DOHH2 (cell line): ENCODE results near the gene FRS2.

Experiments
- H3F3A ChIP-seq: fragments of 200-600 bp; sonication (generic), shearing (Covaris generic); 2 replicates; pipeline ENCODE4 v1.6.0; 2016; ENCODE audit warnings: antibody characterized with exemption, mild to moderate bottlenecking; ENCODE audit not compliant: control insufficient read depth, insufficient read depth
- H3K27ac ChIP-seq: fragments of 200-600 bp; sonication (generic); 2 replicates; pipeline ENCODE4 v1.5.1; 2014; ENCODE audit warnings: low read depth, mild to moderate bottlenecking, low read length, moderate library complexity
- H3K27me3 ChIP-seq: fragments of 200-600 bp; sonication (generic); 2 replicates; pipeline ENCODE4 v1.6.1; 2014; ENCODE audit warnings: mild to moderate bottlenecking, low read length, mixed read lengths; ENCODE audit not compliant: control insufficient read depth
- H3K36me3 ChIP-seq: fragments of 200-600 bp; sonication (generic); 2 replicates; pipeline ENCODE4 v1.6.1; 2014; ENCODE audit warnings: mild to moderate bottlenecking, low read length, moderate library complexity, mixed read lengths; ENCODE audit not compliant: control insufficient read depth
- H3K4me1 ChIP-seq: fragments of 200-600 bp; sonication (generic); 2 replicates; pipeline ENCODE4 v1.6.1; 2014; ENCODE audit warnings: mild to moderate bottlenecking, low read length, mixed read lengths; ENCODE audit not compliant: control insufficient read depth
- H3K4me2 ChIP-seq: fragments of 200-600 bp; sonication (generic); 2 replicates; pipeline ENCODE4 v1.6.0; 2014; ENCODE audit warnings: mild to moderate bottlenecking, low read length, moderate library complexity
- H3K4me3 ChIP-seq: fragments of 200-600 bp; sonication (generic); 2 replicates; pipeline ENCODE4 v1.5.1; 2014; ENCODE audit warnings: mild to moderate bottlenecking, low read length, mixed read lengths
- H3K79me2 ChIP-seq: fragments of 200-600 bp; sonication (generic); 2 replicates; pipeline ENCODE4 v1.6.1; 2014; ENCODE audit warnings: mild to moderate bottlenecking, low read length, mixed read lengths; ENCODE audit not compliant: control insufficient read depth
- H3K9me2 ChIP-seq: fragments of 200-600 bp; sonication (generic); replicated peaks from 2 replicates; pipeline ENCODE4 v1.6.1; 2014; ENCODE audit warnings: mild to moderate bottlenecking, low read length, mixed read lengths; ENCODE audit not compliant: control insufficient read depth
- H3K9me3 ChIP-seq: fragments of 200-600 bp; sonication (generic); 2 replicates; pipeline ENCODE4 v1.6.1; 2014; ENCODE audit warnings: antibody characterized with exemption, low read length, mixed read lengths; ENCODE audit not compliant: control insufficient read depth, insufficient read depth
- H4K20me1 ChIP-seq: fragments of 200-600 bp; sonication (generic); 2 replicates; pipeline ENCODE4 v1.6.0; 2014; ENCODE audit warnings: low read depth, mild to moderate bottlenecking, antibody characterized with exemption, low read length, moderate library complexity; ENCODE audit not compliant: control insufficient read depth, insufficient read depth
- EZH2phosphoT487 ChIP-seq: fragments of 200-600 bp; sonication (generic); IDR thresholded peaks from 2 replicates; pipeline ENCODE4 v1.6.1; 2017; ENCODE audit warnings: borderline replicate concordance, mild to moderate bottlenecking, antibody characterized with exemption, low read length, moderate library complexity, mixed read lengths
- TF ChIP-seq, protein P1 (sequence below): fragments of 200-600 bp; sonication (generic); IDR thresholded peaks from one replicate; pipeline ENCODE4 v1.5.1; 2014; ENCODE audit warnings: antibody characterized with exemption, mild to moderate bottlenecking, low read depth, low read length; ENCODE audit not compliant: poor library complexity, severe bottlenecking

Gene FRS2

DNA sequence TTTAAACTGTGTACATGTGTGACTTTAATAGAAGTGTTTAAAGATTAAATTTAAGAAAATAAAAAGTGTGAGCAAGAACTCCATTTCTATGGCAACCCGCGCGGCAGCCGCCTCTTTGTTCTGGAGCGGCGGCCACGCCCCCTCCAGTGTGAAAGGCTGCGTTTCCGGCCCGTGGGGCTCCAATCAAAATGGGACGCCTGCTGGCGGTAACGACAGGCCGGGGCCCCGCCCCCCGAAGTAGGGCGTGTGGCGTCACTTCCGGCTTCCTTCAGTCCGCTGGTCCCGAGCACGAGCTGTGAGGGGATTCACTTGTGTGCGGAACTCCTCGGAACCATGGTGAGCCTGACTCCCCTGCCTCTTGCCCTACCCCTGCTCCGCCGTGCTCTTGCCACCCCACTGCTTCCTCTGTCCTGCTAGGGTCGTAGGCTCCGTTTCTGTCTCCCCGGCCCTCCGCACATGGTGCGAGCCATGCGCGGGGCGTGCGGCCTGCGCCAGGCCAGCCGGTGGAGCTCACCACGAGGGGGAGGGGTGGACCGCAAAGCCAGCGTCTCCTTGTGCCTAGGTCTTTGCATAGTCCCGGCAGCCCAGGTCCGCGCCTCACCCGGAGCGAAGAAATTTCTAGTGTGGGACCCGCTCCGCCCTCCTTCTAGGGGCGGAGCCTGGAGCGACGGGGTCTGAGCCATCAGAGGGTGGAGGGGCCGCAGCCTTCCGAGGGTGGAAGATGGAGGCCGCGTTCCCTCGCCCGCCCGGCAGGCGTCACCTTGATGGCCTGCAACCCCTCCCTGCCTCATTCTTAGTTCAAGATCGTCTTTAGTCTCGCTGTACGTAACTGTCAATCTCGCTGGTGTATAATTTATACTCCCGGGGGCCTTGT lies 115.2 kb downstream of the FRS2 start, which contains the start of gene CCT2:
CCT2 (plus strand) TSS at position 271 of the 874 bp plus-strand sequence; CDS start at position 334, 63 bp downstream.
- Histone ChIP-seq H3K27me3 (no peaks in the 10 kb centered on the region), H3K9me3 (no peaks in the 10 kb centered on the region), H4K20me1 (peaks cover 12% of the 10 kb centered on the region), H3F3A (no peaks in the 10 kb centered on the region), H3K4me3 (peak within 1 kb of the TSS; percentile 92), H3K4me1 (peaks cover 21% of the 10 kb centered on the region), H3K79me2 (peaks cover 48% of the 10 kb centered on the region), H3K36me3 (peaks cover 51% of the 10 kb centered on the region), H3K9me2 (no peaks in the 10 kb centered on the region), H3K27ac (peak within 1 kb of the TSS; percentile 68), H3K4me2 (peak within 1 kb of the TSS; percentile 79)
- no peak for TF ChIP-seq EZH2phosphoT487
- TF ChIP-seq, protein P1, sequence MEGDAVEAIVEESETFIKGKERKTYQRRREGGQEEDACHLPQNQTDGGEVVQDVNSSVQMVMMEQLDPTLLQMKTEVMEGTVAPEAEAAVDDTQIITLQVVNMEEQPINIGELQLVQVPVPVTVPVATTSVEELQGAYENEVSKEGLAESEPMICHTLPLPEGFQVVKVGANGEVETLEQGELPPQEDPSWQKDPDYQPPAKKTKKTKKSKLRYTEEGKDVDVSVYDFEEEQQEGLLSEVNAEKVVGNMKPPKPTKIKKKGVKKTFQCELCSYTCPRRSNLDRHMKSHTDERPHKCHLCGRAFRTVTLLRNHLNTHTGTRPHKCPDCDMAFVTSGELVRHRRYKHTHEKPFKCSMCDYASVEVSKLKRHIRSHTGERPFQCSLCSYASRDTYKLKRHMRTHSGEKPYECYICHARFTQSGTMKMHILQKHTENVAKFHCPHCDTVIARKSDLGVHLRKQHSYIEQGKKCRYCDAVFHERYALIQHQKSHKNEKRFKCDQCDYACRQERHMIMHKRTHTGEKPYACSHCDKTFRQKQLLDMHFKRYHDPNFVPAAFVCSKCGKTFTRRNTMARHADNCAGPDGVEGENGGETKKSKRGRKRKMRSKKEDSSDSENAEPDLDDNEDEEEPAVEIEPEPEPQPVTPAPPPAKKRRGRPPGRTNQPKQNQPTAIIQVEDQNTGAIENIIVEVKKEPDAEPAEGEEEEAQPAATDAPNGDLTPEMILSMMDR = peak; percentile 54

GRCh38 chr12:69588527-69588926 lies 118.3 kb downstream of the FRS2 start:
- Histone ChIP-seq H3K9me3 (no peaks in the 10 kb centered on the region), H3K4me1 (peaks cover 21% of the 10 kb centered on the region), H4K20me1 (peaks cover 12% of the 10 kb centered on the region), H3K27me3 (no peaks in the 10 kb centered on the region), H3K79me2 (peaks cover 62% of the 10 kb centered on the region), H3F3A (no peaks in the 10 kb centered on the region; the same call in 1 of the 2 replicates), H3K27ac (no peak overlapping the region), H3K36me3 (peaks cover 82% of the 10 kb centered on the region), H3K4me3 (no peak overlapping the region), H3K4me2 (no peak overlapping the region), H3K9me2 (no peaks in the 10 kb centered on the region)
- TF ChIP-seq EZH2phosphoT487 = no peak
- TF ChIP-seq, protein P1 = no peak

DNA sequence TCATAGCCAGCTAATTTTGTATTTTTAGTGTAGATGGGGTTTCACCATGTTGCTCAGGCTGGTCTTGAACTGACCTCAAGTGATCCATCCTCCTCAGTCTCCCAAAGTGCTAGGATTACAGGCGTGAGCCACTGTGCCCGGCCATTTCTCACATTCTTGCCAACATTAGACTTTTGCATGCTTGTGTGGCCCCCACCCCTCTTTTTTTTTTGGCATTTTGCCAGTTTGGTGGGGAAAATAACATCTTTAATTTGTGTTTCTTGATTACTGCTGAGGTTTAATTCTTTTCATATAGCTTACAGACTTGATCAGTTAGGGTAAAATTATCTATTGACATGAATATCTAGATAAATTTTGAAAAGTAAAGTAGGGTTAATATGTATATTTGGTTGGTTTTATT lies 118.9 kb downstream of the FRS2 start:
- no peaks in the 10 kb centered on the region for H3K9me2 ChIP-seq
- peaks cover 21% of the 10 kb centered on the region for H3K4me1 ChIP-seq
- no peaks in the 10 kb centered on the region for H3K27me3 ChIP-seq
- no peak overlapping the region for H3K4me3 ChIP-seq
- no peak overlapping the region for H3K4me2 ChIP-seq
- H3F3A ChIP-seq = no peaks in the 10 kb centered on the region; the same call in 1 of the 2 replicates
- TF ChIP-seq, protein P1 = no peak
- no peak for TF ChIP-seq EZH2phosphoT487
- H3K79me2 ChIP-seq = peaks cover 66% of the 10 kb centered on the region
- H4K20me1 ChIP-seq = peaks cover 12% of the 10 kb centered on the region
- no peaks in the 10 kb centered on the region for H3K9me3 ChIP-seq
- no peak overlapping the region for H3K27ac ChIP-seq
- H3K36me3 ChIP-seq = peaks cover 87% of the 10 kb centered on the region
